Naive thymus-derived CD4-positive, alpha-beta T cell (primary cell): ENCODE data around the gene BNIP5. TPM values are rescaled to one million over a fixed set of nuclear protein-coding genes. Genes with fewer than 3 reads are reported as not detected.

Experiments used
- ATAC-seq: fragments of 150-1000 bp; cut with Tn5 transposase; 2 replicates; pipeline ENCODE4 v1.10.0; 2021; ENCODE audit warnings: mild to moderate bottlenecking, moderate library complexity
- CTCF ChIA-PET: fragments of 350-600 bp; sonication (Branson Sonifier 250); formaldehyde crosslinking; loops from one replicate; lab custom pipeline; 2021; ENCODE audit warnings: antibody characterized with exemption; lab: Charles Lee
- POLR2A ChIA-PET: fragments of 350-600 bp; sonication (Branson Sonifier 250); formaldehyde crosslinking; loops from one replicate; lab custom pipeline; 2021; ENCODE audit warnings: antibody characterized with exemption, inconsistent platforms; lab: Charles Lee
- DNase-seq, 9 donors: peaks; one replicate each; pipeline versions ENCODE4 v3.0.0 to v3.0.0-alpha.2; 2020 to 2022; ENCODE audit warnings: mixed read lengths in 1 of 9
- H3K27ac ChIP-seq: one replicate; pipeline ENCODE4 v1.7.0; 2013; ENCODE audit warnings: mild to moderate bottlenecking, low read depth, low read length, moderate library complexity
- H3K27me3 ChIP-seq, 2 donors: one replicate each; pipeline ENCODE4 v1.7.0; 2013; ENCODE audit warnings: low read length in 2 of 2, mild to moderate bottlenecking in 2 of 2, moderate library complexity in 2 of 2; ENCODE audit not compliant: control insufficient read depth in 2 of 2, insufficient read depth in 2 of 2
- H3K36me3 ChIP-seq, 3 experiments: 1 replicate in 2 of 3; 2 replicates in 1 of 3; pipeline ENCODE4 v1.7.0; 2013; ENCODE audit warnings: low read length in 3 of 3, mild to moderate bottlenecking in 3 of 3, moderate library complexity in 1 of 3; ENCODE audit not compliant: insufficient read depth in 3 of 3, control insufficient read depth in 2 of 3
- H3K4me1 ChIP-seq, 2 donors: one replicate each; pipeline ENCODE4 v1.7.0; 2013; ENCODE audit warnings: low read length in 2 of 2, mild to moderate bottlenecking in 2 of 2, moderate library complexity in 1 of 2; ENCODE audit not compliant: control insufficient read depth in 2 of 2, insufficient read depth in 2 of 2
- H3K4me3 ChIP-seq: 2 replicates; pipeline ENCODE4 v1.7.0; 2013; ENCODE audit warnings: mild to moderate bottlenecking, low read length
- H3K9me3 ChIP-seq, 3 experiments: 1 replicate in 2 of 3; 2 replicates in 1 of 3; pipeline ENCODE4 v1.7.0; 2013; ENCODE audit warnings: low read length in 3 of 3; ENCODE audit not compliant: control insufficient read depth in 2 of 3
- H3K27ac Mint-ChIP-seq, 9 donors: one replicate each; pipeline ENCODE4 v1.8.0; 2020 to 2022; ENCODE audit warnings: mixed read lengths in 9 of 9, mild to moderate bottlenecking in 8 of 9, moderate library complexity in 5 of 9, inconsistent platforms in 2 of 9
- H3K27me3 Mint-ChIP-seq, 5 donors: one replicate each; pipeline ENCODE4 v1.8.0; 2021 to 2022; ENCODE audit warnings: mixed read lengths in 5 of 5, mild to moderate bottlenecking in 1 of 5
- H3K36me3 Mint-ChIP-seq, 5 donors: one replicate each; pipeline ENCODE4 v1.8.0; 2020 to 2022; ENCODE audit warnings: mixed read lengths in 5 of 5, mild to moderate bottlenecking in 3 of 5, inconsistent platforms in 1 of 5
- H3K4me1 Mint-ChIP-seq, 7 donors: one replicate each; pipeline ENCODE4 v1.8.0; 2020 to 2022; ENCODE audit warnings: mixed read lengths in 7 of 7, mild to moderate bottlenecking in 3 of 7, inconsistent platforms in 1 of 7
- H3K4me3 Mint-ChIP-seq, 10 donors: one replicate each; pipeline ENCODE4 v1.8.0; 2020 to 2022; ENCODE audit warnings: mild to moderate bottlenecking in 10 of 10, mixed read lengths in 10 of 10, moderate library complexity in 6 of 10, inconsistent platforms in 2 of 10
- H3K9me3 Mint-ChIP-seq, 11 donors: one replicate each; pipeline ENCODE4 v1.8.0; 2020 to 2022; ENCODE audit warnings: mixed read lengths in 11 of 11, mild to moderate bottlenecking in 4 of 11, inconsistent platforms in 1 of 11, moderate library complexity in 1 of 11
- intact Hi-C, 2 donors: fragments of 100-400 bp; cut with micrococcal nuclease; formaldehyde crosslinking; loops; one replicate each; pipeline ENCODE4 v1.15.1; 2023
- polyA plus RNA-seq, 2 donors: library from polyadenylated mRNA; unstranded; fragments of 300-500 nt; fragmentation: Illumina TruSeq; gene quantifications; one replicate each; pipeline ENCODE4 v1.2.3, GENCODE V29; 2021
- total RNA-seq, 6 experiments: library from RNA in 5 of 6; stranded (reverse) in 5 of 6; gene quantifications; 1 replicate in 5 of 6; 2 replicates in 1 of 6; pipeline ENCODE4 v1.2.3 and lab custom pipeline; 2021 to 2026

Gene BNIP5
- total and polyA plus RNA-seq, 7 experiments from 2014 or later = 0.05 TPM; not detected in 6

DNA sequence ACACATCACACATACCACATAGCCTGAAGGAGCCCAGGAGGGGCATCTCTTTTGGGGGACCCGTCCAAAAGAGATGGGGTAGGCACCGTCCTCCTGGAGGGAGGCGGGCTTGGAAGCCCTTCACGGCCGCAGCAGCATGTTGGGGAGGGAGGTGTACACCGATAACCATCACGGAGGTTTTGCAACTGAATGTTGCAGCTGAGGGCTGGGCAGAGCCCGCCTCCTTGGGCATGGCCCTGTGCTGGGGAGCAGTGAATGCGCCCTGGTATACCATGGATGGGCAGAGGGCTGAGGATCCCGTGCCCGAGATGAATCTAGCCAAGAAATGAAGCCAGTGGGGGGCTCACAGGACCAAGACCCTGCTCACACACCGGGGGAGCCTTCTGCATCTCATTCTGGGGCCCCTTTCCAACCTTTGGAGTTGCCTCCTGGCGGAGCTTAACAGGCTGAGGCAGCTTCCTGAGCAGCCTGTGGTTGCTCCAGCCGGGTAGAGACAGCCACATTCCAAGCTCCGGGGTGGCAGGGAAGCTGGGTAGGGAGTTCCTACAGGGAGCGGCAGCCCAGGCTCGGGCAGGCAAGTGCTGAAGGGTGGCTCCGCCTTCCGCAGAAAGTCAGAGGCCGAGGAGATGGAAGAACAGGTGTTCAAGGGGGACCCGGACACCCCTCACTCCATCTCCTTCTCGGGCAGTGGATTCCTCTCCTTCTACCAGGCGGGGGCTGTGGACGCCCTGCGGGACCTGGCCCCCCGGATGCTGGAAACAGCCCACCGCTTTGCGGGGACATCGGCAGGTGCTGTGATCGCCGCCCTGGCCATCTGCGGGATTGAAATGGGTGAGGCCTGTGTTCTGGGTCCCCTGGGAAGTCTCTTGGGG lies 66.6 kb downstream of the BNIP5 start, which contains the start of gene PNPLA1:
PNPLA1 (plus strand) TSS at position 227 of the 872 bp plus-strand sequence; CDS start at position 627, 400 bp downstream.
- no peaks in the 10 kb centered on the region for H3K27me3 ChIP-seq
- Mint-ChIP-seq H3K36me3 (peaks cover 0 to 3% (median 0%) of the 10 kb centered on the region in 5 donors), H3K9me3 (peaks cover 0 to 12% (median 2%) of the 10 kb centered on the region in 11 donors), H3K27ac (peak within 1 kb of the TSS in 1 of 9 donors; percentile 25), H3K27me3 (peaks cover 0 to 20% (median 13%) of the 10 kb centered on the region in 5 donors), H3K4me1 (peaks cover 0 to 1% (median 0%) of the 10 kb centered on the region in 7 donors), H3K4me3 (no peak within 1 kb of the TSS)
- ChIA-PET CTCF (interaction anchor here (0.6 kb wide), 1 partner anchor 65 kb away, joined by 4 read pairs; no protein-coding TSS in a partner anchor), POLR2A (no interaction called here)
- no peaks in the 10 kb centered on the region for H3K4me1 ChIP-seq
- no peaks in the 10 kb centered on the region for H3K36me3 ChIP-seq
- H3K9me3 ChIP-seq = peaks cover 0 to 5% (median 0%) of the 10 kb centered on the region in 3 experiments
- intact Hi-C loops = no loop called here
- no peak within 1 kb of the TSS for H3K4me3 ChIP-seq
- no peak within 1 kb of the TSS for H3K27ac ChIP-seq
- no peak for DNase-seq
- peak; percentile 55 for ATAC-seq

DNA sequence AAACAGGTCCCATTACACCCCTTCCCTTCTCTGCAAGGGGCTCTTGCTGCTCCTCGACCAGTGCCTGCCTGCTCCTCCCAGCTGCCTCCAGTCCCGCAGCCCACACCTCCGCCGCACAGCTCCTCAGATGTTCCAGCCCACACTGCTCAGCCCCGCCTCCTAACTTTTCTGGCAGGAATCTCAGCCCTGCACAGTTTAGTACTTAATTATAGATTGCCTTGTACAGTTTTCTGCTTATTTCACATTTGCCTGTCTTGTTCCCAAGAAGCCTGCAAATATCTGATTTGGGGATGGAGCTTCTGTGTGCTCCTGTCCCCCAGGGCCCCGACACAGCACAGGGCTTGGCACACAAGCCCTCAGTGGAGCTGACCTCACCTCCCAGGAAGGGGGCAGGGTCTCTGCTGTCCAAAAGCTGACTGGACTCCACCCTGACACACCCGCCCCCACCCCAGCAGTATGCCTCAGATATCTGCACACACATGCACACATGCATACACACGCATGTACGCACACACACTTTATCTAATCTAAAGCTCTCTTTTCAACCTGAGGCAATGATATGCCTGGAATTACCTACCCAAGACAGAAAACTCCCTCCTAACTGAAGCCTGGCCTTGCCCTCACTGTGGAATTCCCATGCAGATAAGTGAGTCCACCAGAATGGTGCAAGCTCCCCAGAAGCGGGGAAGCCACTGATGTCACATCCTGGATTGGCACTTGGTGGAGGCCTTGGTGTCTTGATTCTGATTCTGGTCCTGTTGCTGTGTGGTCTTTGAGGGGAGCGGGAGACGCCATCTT lies 68.0 kb downstream of the BNIP5 start:
- peak overlapping the region in 1 of 9 donors; percentile 25 for H3K27ac Mint-ChIP-seq
- peaks cover 0 to 5% (median 0%) of the 10 kb centered on the region in 3 experiments for H3K9me3 ChIP-seq
- intact Hi-C loops = no loop called here
- no peak overlapping the region for H3K27ac ChIP-seq
- H3K36me3 ChIP-seq = no peaks in the 10 kb centered on the region
- peaks cover 0 to 3% (median 0%) of the 10 kb centered on the region in 5 donors for H3K36me3 Mint-ChIP-seq
- H3K4me3 ChIP-seq = no peak overlapping the region
- no peak for DNase-seq
- peaks cover 0 to 12% (median 2%) of the 10 kb centered on the region in 11 donors for H3K9me3 Mint-ChIP-seq
- H3K4me1 ChIP-seq = no peaks in the 10 kb centered on the region
- H3K27me3 Mint-ChIP-seq = peaks cover 0 to 20% (median 13%) of the 10 kb centered on the region in 5 donors
- ChIA-PET CTCF (no interaction called here), POLR2A (interaction anchor here (0.9 kb wide), 1 partner anchor 19 kb away, joined by 3 read pairs; no protein-coding TSS in a partner anchor)
- peaks cover 0 to 1% (median 0%) of the 10 kb centered on the region in 7 donors for H3K4me1 Mint-ChIP-seq
- no peaks in the 10 kb centered on the region for H3K27me3 ChIP-seq
- peak overlapping the region in 1 of 10 donors; percentile 21 for H3K4me3 Mint-ChIP-seq
- no peak for ATAC-seq

DNA sequence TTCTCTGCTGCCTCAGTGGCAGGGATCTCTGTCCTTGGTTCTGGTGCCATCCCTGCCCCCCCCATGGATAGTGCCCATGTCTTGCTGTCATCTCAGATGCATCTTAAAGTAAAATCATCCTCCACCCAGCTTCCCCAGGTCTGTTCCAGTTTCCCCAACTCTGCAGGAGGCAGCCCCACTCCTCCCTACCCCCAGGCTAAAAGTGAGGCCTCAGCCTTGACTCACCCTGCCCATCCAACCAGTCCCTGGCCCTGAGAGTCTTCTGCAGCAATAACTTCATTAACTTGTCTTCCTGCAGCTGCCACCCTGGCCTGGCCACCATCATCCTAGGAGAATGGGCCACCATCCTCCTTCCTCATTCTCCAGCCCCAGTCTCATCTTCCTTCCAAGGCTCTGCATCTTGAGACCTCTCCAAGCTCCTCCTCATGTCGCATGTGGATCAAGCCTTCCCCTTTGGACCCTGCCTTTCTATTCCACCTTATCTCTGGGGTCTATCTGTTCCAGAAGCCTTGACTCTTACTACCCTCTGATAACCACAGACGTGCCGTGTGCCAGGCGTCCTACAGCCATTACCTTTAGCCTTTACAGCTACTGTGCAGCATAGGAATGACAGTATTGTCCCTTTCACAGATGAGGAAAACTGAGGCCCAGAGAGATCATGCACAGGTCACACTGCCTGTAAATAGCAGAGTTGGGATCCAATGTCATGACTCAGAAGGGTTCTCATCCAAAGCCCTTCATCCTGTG lies 68.8 kb downstream of the BNIP5 start:
- ChIA-PET CTCF (no interaction called here), POLR2A (interaction anchor here (0.9 kb wide), 1 partner anchor 18 kb away, joined by 3 read pairs; no protein-coding TSS in a partner anchor)
- H3K27me3 ChIP-seq = no peaks in the 10 kb centered on the region
- Mint-ChIP-seq H3K4me3 (peak overlapping the region in 1 of 10 donors; percentile 21), H3K27ac (no peak overlapping the region), H3K36me3 (peaks cover 0 to 3% (median 0%) of the 10 kb centered on the region in 5 donors), H3K9me3 (peaks cover 0 to 12% (median 2%) of the 10 kb centered on the region in 11 donors), H3K4me1 (peaks cover 0 to 1% (median 0%) of the 10 kb centered on the region in 7 donors), H3K27me3 (peaks cover 0 to 15% (median 9%) of the 10 kb centered on the region in 5 donors)
- intact Hi-C loops = no loop called here
- no peaks in the 10 kb centered on the region for H3K4me1 ChIP-seq
- ATAC-seq = no peak
- DNase-seq = no peak
- no peak overlapping the region for H3K27ac ChIP-seq
- H3K4me3 ChIP-seq = no peak overlapping the region
- H3K36me3 ChIP-seq = no peaks in the 10 kb centered on the region
- peaks cover 0 to 5% (median 0%) of the 10 kb centered on the region in 3 experiments for H3K9me3 ChIP-seq

DNA sequence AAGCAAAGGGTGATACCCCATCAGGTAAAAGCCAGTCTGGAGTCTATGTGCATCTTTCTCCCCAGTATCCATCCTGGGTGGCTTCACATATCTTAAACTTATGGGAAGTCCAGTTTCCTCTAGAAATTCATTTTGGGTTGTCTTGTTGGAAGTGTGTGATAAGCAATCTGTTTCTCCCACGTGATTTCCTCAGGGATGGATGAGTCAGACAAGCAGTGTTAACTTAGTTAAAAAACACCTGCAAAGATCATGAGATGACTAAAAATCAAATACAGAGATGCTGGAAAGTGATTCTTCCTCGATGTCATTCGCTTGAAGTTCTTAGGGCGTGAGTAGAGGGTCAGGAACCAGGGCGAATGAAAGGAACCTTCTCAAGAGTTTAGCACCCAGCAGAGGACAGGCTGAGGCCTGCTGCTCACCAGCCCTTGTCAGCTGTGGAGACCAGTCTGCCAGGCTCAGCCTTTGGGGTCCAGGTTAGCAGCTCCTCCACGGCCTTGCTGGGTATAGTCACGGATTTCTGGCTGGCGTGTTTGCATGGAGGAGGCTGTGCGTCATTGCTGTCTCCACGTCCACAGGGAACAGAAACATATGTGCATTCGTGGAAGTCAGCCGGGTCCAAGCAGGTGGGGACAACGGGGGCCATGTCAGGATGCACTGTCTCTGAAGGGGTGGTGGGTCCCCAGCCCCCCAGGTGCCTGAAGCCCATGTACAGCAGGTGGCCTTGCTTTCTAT lies 69.6 kb downstream of the BNIP5 start:
- no peak for DNase-seq
- H3K9me3 Mint-ChIP-seq = peaks cover 0 to 12% (median 2%) of the 10 kb centered on the region in 11 donors
- no peak overlapping the region for H3K27ac Mint-ChIP-seq
- peaks cover 0 to 1% (median 0%) of the 10 kb centered on the region in 7 donors for H3K4me1 Mint-ChIP-seq
- H3K4me1 ChIP-seq = no peaks in the 10 kb centered on the region
- ChIA-PET POLR2A (no interaction called here), CTCF (no interaction called here)
- no peaks in the 10 kb centered on the region for H3K27me3 ChIP-seq
- peaks cover 0 to 5% (median 0%) of the 10 kb centered on the region in 3 experiments for H3K9me3 ChIP-seq
- H3K27ac ChIP-seq = no peak overlapping the region
- H3K36me3 ChIP-seq = no peaks in the 10 kb centered on the region
- H3K4me3 Mint-ChIP-seq = no peak overlapping the region
- H3K4me3 ChIP-seq = no peak overlapping the region
- peaks cover under 1 to 18% (median 15%) of the 10 kb centered on the region in 5 donors for H3K27me3 Mint-ChIP-seq
- no peak for ATAC-seq
- intact Hi-C loops = no loop called here
- H3K36me3 Mint-ChIP-seq = peaks cover 0 to 3% (median 0%) of the 10 kb centered on the region in 5 donors
